HepG2 (cell line): ENCODE data around the gene CCNT2. TPM values are rescaled to one million over a fixed set of nuclear protein-coding genes. Genes with fewer than 3 reads are reported as not detected.

ENCODE experiments used
- ATAC-seq: fragments of 200-7000 bp; cut with Tn5 transposase; 3 replicates; pipeline ENCODE4 v1.9.1; 2020; ENCODE audit warnings: mild to moderate bottlenecking, moderate library complexity
- BruUV-seq: library from RNA; stranded (reverse); fragments of 400-500 nt; replicated peaks from 2 replicates; lab custom pipeline; 2021; lab: Mats Ljungman, UMichigan
- CTCF ChIA-PET: fragments of 300-600 bp; formaldehyde crosslinking; extraction: SDS; loops from one replicate; lab custom pipeline; 2021; ENCODE audit warnings: low total read pairs, inconsistent platforms, low intra/inter-chr PET ratio; lab: Yijun Ruan, JAX
- POLR2A ChIA-PET: fragments of 350-600 bp; sonication (Branson Sonifier 250); formaldehyde crosslinking; loops from one replicate; lab custom pipeline; 2020; ENCODE audit warnings: antibody characterized with exemption, inconsistent platforms; lab: Yijun Ruan, JAX
- DNase-seq: peaks from one replicate; pipeline ENCODE4 v3.0.0-alpha.2; 2015; ENCODE audit warnings: low spot score
- FAIRE-seq: peaks from 3 replicates; lab custom pipeline; 2011; peaks lifted over from hg19 to GRCh38; lab: Jason Lieb, UNC
- H2AFZ ChIP-seq: one replicate; pipeline ENCODE4 v1.6.1; 2011; ENCODE audit warnings: low read length, inconsistent platforms
- H3K27ac ChIP-seq: fragments of 300-600 bp; 3 replicates; pipeline ENCODE4 v1.8.0; 2011; ENCODE audit warnings: mixed run types, mild to moderate bottlenecking, mixed read lengths, low read length, inconsistent platforms; ENCODE audit not compliant: insufficient read depth; ENCODE audit errors: extremely low read length
- H3K27me3 ChIP-seq, 2 experiments: fragments of 200-600 bp in 1 of 2; 2 replicates in 1 of 2; 3 replicates in 1 of 2; pipeline versions ENCODE4 v1.6.0 to v1.8.0; 2011; ENCODE audit warnings: low read length in 2 of 2, mild to moderate bottlenecking in 2 of 2, moderate library complexity in 2 of 2, inconsistent platforms in 1 of 2; ENCODE audit not compliant: insufficient read depth in 2 of 2, control insufficient read depth in 1 of 2
- H3K36me3 ChIP-seq, 2 experiments: fragments of 200-600 bp in 1 of 2; replicated peaks in 1 of 2; 2 replicates in 1 of 2; 3 replicates in 1 of 2; pipeline versions ENCODE4 v1.5.1 to v1.8.0; 2011; ENCODE audit warnings: low read length in 2 of 2, inconsistent platforms in 1 of 2; ENCODE audit not compliant: insufficient read depth in 2 of 2, control insufficient read depth in 1 of 2
- H3K4me1 ChIP-seq: 2 replicates; pipeline ENCODE4 v1.5.1; 2012; ENCODE audit warnings: low read length, inconsistent platforms; ENCODE audit not compliant: insufficient read depth
- H3K4me2 ChIP-seq: 2 replicates; pipeline ENCODE4 v1.6.0; 2011; ENCODE audit warnings: low read depth, low read length, inconsistent platforms
- H3K4me3 ChIP-seq, 3 experiments: fragments of 200-600 bp in 1 of 3; sonication (generic), shearing (Covaris generic) in 1 of 3; replicated peaks in 1 of 3; 2 replicates each; pipeline ENCODE4 v1.5.1; 2011 to 2016; ENCODE audit warnings: low read length in 3 of 3, inconsistent platforms in 2 of 3, low read depth in 2 of 3, mild to moderate bottlenecking in 2 of 3, control low read depth in 1 of 3, mixed read lengths in 1 of 3; ENCODE audit not compliant: insufficient read depth in 1 of 3
- H3K79me2 ChIP-seq: one replicate; pipeline ENCODE4 v1.6.1; 2011; ENCODE audit warnings: low read length, inconsistent platforms; ENCODE audit not compliant: insufficient read depth
- H3K9ac ChIP-seq: 2 replicates; pipeline ENCODE4 v1.6.0; 2011; ENCODE audit warnings: mild to moderate bottlenecking, low read depth, low read length, inconsistent platforms; ENCODE audit not compliant: insufficient read depth
- H3K9me3 ChIP-seq: 2 replicates; pipeline ENCODE4 v1.5.1; 2012; ENCODE audit warnings: mild to moderate bottlenecking, low read length
- H4K20me1 ChIP-seq: 2 replicates; pipeline ENCODE4 v1.6.0; 2011; ENCODE audit warnings: inconsistent platforms, mild to moderate bottlenecking, low read length, moderate library complexity; ENCODE audit not compliant: insufficient read depth
- CHD4 ChIP-seq: fragments of 200-600 bp; sonication (generic); IDR thresholded peaks from 2 replicates; pipeline ENCODE4 v1.7.0; 2017; ENCODE audit warnings: mild to moderate bottlenecking, low read length, borderline replicate concordance
- MATR3 ChIP-seq: sonication (generic); formaldehyde crosslinking; IDR thresholded peaks from 2 replicates; pipeline ENCODE4 v1.4.0; 2020; ENCODE audit warnings: missing genetic modification reagents
- MXI1 ChIP-seq: IDR thresholded peaks from 3 replicates; pipeline ENCODE4 v1.6.1; 2012; ENCODE audit warnings: low read depth, low read length, inconsistent platforms, borderline replicate concordance
- SAP130 ChIP-seq: IDR thresholded peaks from 2 replicates; pipeline ENCODE4 v1.6.1; 2016; ENCODE audit warnings: low read depth
- ZMYM4 ChIP-seq: sonication (generic); formaldehyde crosslinking; IDR thresholded peaks from 2 replicates; pipeline ENCODE4 v1.8.1; 2023; ENCODE audit warnings: mild to moderate bottlenecking, missing genetic modification reagents
- ZNF18 ChIP-seq: sonication (generic); formaldehyde crosslinking; IDR thresholded peaks from 2 replicates; pipeline ENCODE4 v1.8.0; 2022; ENCODE audit warnings: mild to moderate bottlenecking, missing genetic modification reagents; ENCODE audit not compliant: insufficient replicate concordance
- ZNF629 ChIP-seq: sonication (generic); formaldehyde crosslinking; conservative IDR thresholded peaks from 2 replicates; pipeline ENCODE4 v1.5.0; 2020; ENCODE audit warnings: missing genetic modification reagents
- WGBS: methylation state at CpG from one replicate; pipeline ENCODE4 v1.1.6; 2017; ENCODE audit warnings: low lambda C conversion rate; 5-methylcytosine and 5-hydroxymethylcytosine counted together
- in situ Hi-C: cut with HindIII; loops from 2 replicates; pipeline ENCODE4 v1.10.0; 2017; ENCODE audit warnings: low pct_unique_long_range_greater_than_20kb; ENCODE audit not compliant: extremely low pct_ligation_motif_present
- intact Hi-C: fragments of 100-400 bp; cut with micrococcal nuclease; formaldehyde crosslinking; loops from one replicate; pipeline ENCODE4 v1.10.0; 2022; ENCODE audit not compliant: unreplicated experiment
- polyA plus RNA-seq, 8 experiments: library from polyadenylated mRNA; depleted of rRNA in 3 of 8; stranded (reverse) in 7 of 8; unstranded in 1 of 8; fragments of >200 nt; fragmentation: Illumina TruSeq in 4 of 8; extraction: Trizol in 4 of 8; gene quantifications; 2 replicates each; pipeline versions ENCODE4 v1.2.1 to v1.2.3, GENCODE V29; 2011 to 2016; ENCODE audit warnings: low read depth in 4 of 8, missing spikeins in 1 of 8, mixed read lengths in 1 of 8; ENCODE audit not compliant: insufficient read depth in 1 of 8
- total RNA-seq, 5 experiments: library from RNA; depleted of rRNA; stranded (reverse); fragments of >200 nt; fragmentation: Illumina TruSeq; extraction: Trizol; gene quantifications; 2 replicates each; pipeline ENCODE4 v1.2.3, GENCODE V29; 2016; ENCODE audit warnings: low read depth in 1 of 5

CCNT2 gene
- total and polyA plus RNA-seq, 2 of the 13 experiments (the other 11 are each of a cell fraction or from before 2014, with no cell fraction given) = 22.1 to 34.4 TPM

GRCh38 chr2:134933732-134934131, 15.1 kb downstream of the CCNT2 start:
- H3K27ac ChIP-seq = no peak overlapping the region
- no peak overlapping the region for H3K9ac ChIP-seq
- peaks cover 2 to 29% of the 10 kb centered on the region in 2 experiments for H3K36me3 ChIP-seq
- peaks cover 95% of the 10 kb centered on the region for H3K79me2 ChIP-seq
- no peak overlapping the region for H3K4me3 ChIP-seq
- POLR2A ChIA-PET = no interaction called here
- peaks cover 44% of the 10 kb centered on the region for H3K4me1 ChIP-seq
- no peak overlapping the region for H2AFZ ChIP-seq
- CTCF ChIA-PET = no interaction called here
- H3K27me3 ChIP-seq = no peaks in the 10 kb centered on the region
- peaks cover 77% of the 10 kb centered on the region for H4K20me1 ChIP-seq
- DNase-seq (no peak), ATAC-seq (no peak), FAIRE-seq (no peak)
- TF ChIP-seq ZNF629 (CRISPR knock-in tag) = peak; percentile 93
- no peak for TF ChIP-seq SAP130 (CRISPR knock-in tag)
- TF ChIP-seq CHD4 = peak; percentile 59; the same call in 1 of the 2 replicates
- intact Hi-C loops (loop anchor here (10.0 kb wide), 1 partner anchor 1051 kb away; the partner anchor contains the start of gene DARS1), in situ Hi-C loops (no loop called here)
- 97% methylated on average over 1 of the region's 1 CpG for WGBS
- BruUV-seq = no TSS peak
- no peaks in the 10 kb centered on the region for H3K9me3 ChIP-seq
- no peak overlapping the region for H3K4me2 ChIP-seq

- intact Hi-C loops = loop anchor here (10.0 kb wide), 1 partner anchor 1051 kb away; the partner anchor contains the start of gene DARS1
- BruUV-seq = no TSS peak
- WGBS = 91% methylated on average over 2 of the region's 2 CpGs
- Histone ChIP-seq H3K9ac (no peak overlapping the region), H3K27me3 (no peaks in the 10 kb centered on the region), H3K4me1 (peaks cover 44% of the 10 kb centered on the region), H3K4me2 (no peak overlapping the region), H3K4me3 (no peak overlapping the region), H4K20me1 (peaks cover 73% of the 10 kb centered on the region), H3K27ac (peak overlapping the region; percentile 0), H3K79me2 (peaks cover 93% of the 10 kb centered on the region), H3K36me3 (peaks cover 2 to 33% of the 10 kb centered on the region in 2 experiments), H2AFZ (no peak overlapping the region), H3K9me3 (no peaks in the 10 kb centered on the region)
- in situ Hi-C loops = no loop called here
- no peak for FAIRE-seq
- CTCF ChIA-PET = no interaction called here
- ATAC-seq = no peak
- TF ChIP-seq ZMYM4 (CRISPR knock-in tag) (no peak), MATR3 (CRISPR knock-in tag) (no peak), ZNF18 (CRISPR knock-in tag) (no peak), MXI1 (no peak)
- POLR2A ChIA-PET = no interaction called here
- DNase-seq = no peak
Observed at GRCh38 chr2:134934150-134934549, 15.5 kb downstream of the CCNT2 start.
